GM19324 (cell line): Measurements from ENCODE around the gene CAP1.

Experiments used
- ATAC-seq: cut with Tn5 transposase; IDR thresholded peaks from one replicate; pipeline ENCODE4 v1.9.1; 2021; ENCODE audit warnings: mild to moderate bottlenecking, moderate library complexity; ENCODE audit not compliant: unreplicated experiment, low FRiP score

CAP1 gene

GRCh38 chr1:40092706-40093639, 52.4 kb downstream of the CAP1 start:
- no peak for ATAC-seq

- ATAC-seq = no peak
Measured at GRCh38 chr1:40094466-40095110, 54.1 kb downstream of the CAP1 start.

DNA sequence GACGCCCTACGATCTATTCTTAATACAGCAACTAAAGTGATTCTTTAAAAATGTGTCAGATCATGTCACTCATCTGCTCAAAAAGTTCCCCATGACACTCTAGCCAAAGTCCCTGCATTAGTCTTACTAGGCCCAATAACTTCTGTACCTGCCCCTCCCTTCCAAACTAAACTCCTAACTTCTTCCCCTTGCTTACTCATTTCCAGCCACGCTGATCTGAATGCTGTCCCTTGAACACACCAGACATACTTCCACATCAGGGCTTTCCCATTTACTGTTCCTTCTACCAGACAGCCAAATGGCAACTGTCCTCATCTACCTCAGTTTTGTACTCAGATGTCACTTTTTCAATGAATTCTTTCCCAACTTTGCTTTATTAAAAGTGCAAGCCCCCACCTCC, 55.3 kb downstream of the CAP1 start:
- ATAC-seq = no peak

- ATAC-seq = peak; percentile 22
Measured at GRCh38 chr1:40096646-40096976, 56.1 kb downstream of the CAP1 start.

- peak; percentile 76 for ATAC-seq
Measured at GRCh38 chr1:40096977-40097782, 56.7 kb downstream of the CAP1 start, which contains the start of gene PPT1. Gene PPT1 (minus strand): TSS chr1:40097252. CDS start chr1:40097238, 14 bp downstream.

DNA sequence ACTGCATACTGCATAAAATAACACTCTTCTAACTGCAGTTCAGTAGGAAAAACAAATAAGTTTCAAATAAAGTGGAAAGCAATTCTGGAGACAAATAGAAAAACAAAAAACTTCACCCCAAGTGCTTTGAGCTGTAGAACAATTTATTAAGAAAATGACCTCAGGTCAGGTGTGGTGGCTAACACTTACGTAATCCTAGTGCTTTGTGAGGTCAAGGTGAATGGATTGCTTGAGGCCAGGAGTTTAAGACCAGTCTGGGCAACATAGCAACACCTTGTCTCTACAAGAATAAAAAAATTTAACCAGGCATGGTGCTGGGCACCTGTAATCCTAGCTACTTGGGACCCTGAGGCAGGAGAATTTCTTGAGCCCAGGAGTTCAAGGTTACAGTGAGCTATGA, 61.5 kb downstream of the CAP1 start:
- ATAC-seq = no peak

GRCh38 chr1:40102896-40103295, 62.4 kb downstream of the CAP1 start:
- ATAC-seq = no peak

DNA sequence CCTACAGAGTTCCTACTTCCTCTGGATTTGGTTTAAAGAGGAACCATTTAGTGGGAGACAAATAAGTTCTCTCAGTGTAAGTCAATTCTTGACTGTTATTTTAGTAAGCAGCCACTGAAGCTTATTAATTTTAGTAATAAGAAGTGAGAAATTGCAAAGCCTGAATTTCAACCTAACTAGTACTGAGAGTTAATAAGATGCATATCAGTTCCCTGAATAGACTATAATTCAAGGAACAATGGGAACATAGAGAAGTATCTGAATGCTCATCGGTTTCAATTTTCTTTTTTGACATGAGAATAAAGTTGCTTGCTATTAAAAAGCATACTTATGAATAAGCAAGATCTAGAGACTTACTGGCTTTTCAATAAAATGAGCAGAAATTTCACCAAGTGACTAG, 64.5 kb downstream of the CAP1 start:
- ATAC-seq = no peak

DNA sequence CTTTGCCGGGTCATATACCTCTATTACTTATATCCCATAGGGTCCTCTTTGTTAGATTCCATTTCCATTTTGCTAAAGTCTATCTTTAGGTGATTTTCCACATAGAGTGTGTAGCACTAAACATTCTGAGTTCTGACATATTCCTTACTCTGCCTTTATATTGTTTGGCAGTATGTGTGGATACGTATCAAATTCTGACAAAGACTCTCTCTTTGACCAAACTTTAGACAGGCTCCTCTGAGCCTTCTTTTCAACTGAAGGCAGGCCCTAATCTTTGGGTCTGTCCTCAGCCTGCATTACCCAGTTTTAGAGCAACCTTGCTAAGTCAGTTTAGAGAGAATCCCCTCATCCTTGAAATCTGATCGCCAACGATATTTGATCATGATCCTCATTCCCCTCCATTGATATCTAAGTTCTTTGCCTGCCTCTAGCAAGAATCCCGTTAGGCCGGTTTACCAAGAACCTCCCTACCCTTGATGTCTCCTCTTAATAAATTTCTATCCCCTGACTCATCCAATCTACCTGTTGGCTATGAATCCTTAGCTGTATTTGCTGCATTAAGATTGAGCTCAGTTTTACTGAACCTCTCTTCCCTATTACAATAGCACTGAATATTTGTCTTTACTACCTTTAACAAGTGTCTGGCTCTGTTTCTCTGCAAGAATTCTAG, 66.9 kb downstream of the CAP1 start:
- ATAC-seq = no peak

GRCh38 chr1:40110389-40110788, 69.9 kb downstream of the CAP1 start:
- ATAC-seq = no peak

DNA sequence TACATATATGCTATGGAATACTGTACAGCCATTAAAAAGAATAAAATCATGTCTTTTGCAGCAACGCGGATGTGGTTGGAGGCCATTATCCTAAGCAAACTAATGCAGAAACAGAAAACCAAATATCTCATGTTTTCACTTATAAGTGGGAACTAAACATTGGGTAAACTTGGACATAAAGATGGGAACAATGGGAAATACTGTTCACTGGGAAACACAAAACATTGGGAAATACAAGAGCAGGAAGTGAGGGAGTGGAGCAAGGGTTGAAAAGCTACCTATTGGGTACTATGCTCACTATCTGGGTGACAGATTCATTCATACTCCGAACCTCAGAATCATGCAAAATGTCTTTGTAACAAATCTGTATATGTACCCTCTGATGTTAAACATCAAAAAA, 73.9 kb downstream of the CAP1 start:
- no peak for ATAC-seq

DNA sequence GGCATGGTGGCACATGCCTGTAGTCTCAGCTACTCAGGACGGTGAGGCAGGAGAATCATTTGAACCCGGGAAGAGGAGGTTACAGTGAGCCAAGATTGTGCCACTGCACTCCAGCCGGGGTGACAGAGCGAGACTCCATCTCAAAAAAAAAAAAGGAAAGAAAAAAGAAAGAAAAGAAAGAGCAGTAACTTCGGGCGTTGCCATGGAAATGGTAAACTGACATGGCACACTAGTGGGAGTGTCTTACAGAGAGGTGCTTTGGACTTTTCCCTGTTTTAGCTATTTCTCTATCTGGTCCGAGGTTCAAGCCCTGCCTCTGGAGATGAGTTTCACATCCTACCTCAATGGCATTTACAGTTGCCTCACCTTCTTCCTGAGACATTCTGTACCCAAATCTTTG, 79.6 kb downstream of the CAP1 start:
- ATAC-seq = no peak
